Caco-2 (cell line): ENCODE results near the gene ZNF845. TPM values are rescaled to one million over a fixed set of nuclear protein-coding genes. Genes with fewer than 3 reads are reported as not detected.

Source experiments
- BruUV-seq: library from RNA; stranded (reverse); fragments of 400-500 nt; replicated peaks from 2 replicates; lab custom pipeline; 2021; lab: Mats Ljungman, UMichigan
- CTCF ChIA-PET: fragments of 300-600 bp; sonication (Branson Sonifier 250); formaldehyde crosslinking; loops from one replicate; lab custom pipeline; 2022; ENCODE audit warnings: antibody characterized with exemption; lab: Charles Lee
- POLR2A ChIA-PET: fragments of 300-600 bp; sonication (Branson Sonifier 250); formaldehyde crosslinking; loops from one replicate; lab custom pipeline; 2022; ENCODE audit warnings: antibody characterized with exemption; lab: Charles Lee
- DNase-seq, 2 experiments: peaks; one replicate each; pipeline versions ENCODE4 v3.0.0 to v3.0.0-alpha.2; 2020 to 2022
- H3K27me3 ChIP-seq: replicated peaks from 2 replicates; pipeline ENCODE4 v1.6.0; 2011; ENCODE audit warnings: low read length; ENCODE audit not compliant: control insufficient read depth, insufficient read depth
- H3K36me3 ChIP-seq: 2 replicates; pipeline ENCODE4 v1.5.1; 2011; ENCODE audit warnings: low read length; ENCODE audit not compliant: control insufficient read depth, insufficient read depth
- H3K4me1 ChIP-seq: fragments of 250-450 bp; sonication (Bioruptor Pico); 2 replicates; pipeline ENCODE4 v1.5.1; 2020; ENCODE audit warnings: mild to moderate bottlenecking
- H3K4me3 ChIP-seq: 2 replicates; pipeline ENCODE4 v1.5.1; 2011; ENCODE audit warnings: low read depth, mild to moderate bottlenecking, control low read depth, low read length
- H3K9me3 ChIP-seq: fragments of 250-450 bp; sonication (Bioruptor Pico); 2 replicates; pipeline ENCODE4 v1.5.1; 2020; ENCODE audit warnings: mild to moderate bottlenecking, moderate library complexity
- H3K27ac Mint-ChIP-seq: one replicate; pipeline ENCODE4 v1.8.0; 2022; ENCODE audit warnings: mixed read lengths; ENCODE audit not compliant: unreplicated experiment
- H3K27me3 Mint-ChIP-seq: one replicate; pipeline ENCODE4 v1.8.0; 2022; ENCODE audit warnings: mixed read lengths; ENCODE audit not compliant: insufficient read depth, unreplicated experiment
- H3K36me3 Mint-ChIP-seq: one replicate; pipeline ENCODE4 v1.8.0; 2022; ENCODE audit warnings: mild to moderate bottlenecking, mixed read lengths; ENCODE audit not compliant: insufficient read depth, unreplicated experiment
- H3K4me1 Mint-ChIP-seq: one replicate; pipeline ENCODE4 v1.8.0; 2022; ENCODE audit warnings: low read depth, mixed read lengths; ENCODE audit not compliant: unreplicated experiment
- H3K4me3 Mint-ChIP-seq: one replicate; pipeline ENCODE4 v1.8.0; 2022; ENCODE audit warnings: mild to moderate bottlenecking, moderate library complexity, mixed read lengths; ENCODE audit not compliant: unreplicated experiment
- H3K9me3 Mint-ChIP-seq: one replicate; pipeline ENCODE4 v1.8.0; 2022; ENCODE audit warnings: mixed read lengths; ENCODE audit not compliant: unreplicated experiment
- CTCF ChIP-seq, 2 experiments: fragments of 200-600 bp in 1 of 2; IDR thresholded peaks; 1 replicate in 1 of 2; 2 replicates in 1 of 2; pipeline versions ENCODE4 v1.5.1 to v1.8.0; 2011 to 2022; ENCODE audit warnings: antibody characterized with exemption in 1 of 2, control low read depth in 1 of 2, inconsistent platforms in 1 of 2, low read depth in 1 of 2, low read length in 1 of 2, mild to moderate bottlenecking in 1 of 2, moderate library complexity in 1 of 2; ENCODE audit not compliant: insufficient read depth in 1 of 2, severe bottlenecking in 1 of 2, unreplicated experiment in 1 of 2
- intact Hi-C: fragments of 100-400 bp; cut with micrococcal nuclease; formaldehyde crosslinking; loops from one replicate; pipeline ENCODE4 v1.10.0; 2022; ENCODE audit not compliant: unreplicated experiment
- total RNA-seq: library from RNA; stranded (reverse); gene quantifications from 2 replicates; pipeline ENCODE4 v1.2.3, GENCODE V29; 2022

Gene ZNF845
- total RNA-seq, 1 experiment from 2014 or later, result 8.9 TPM

DNA sequence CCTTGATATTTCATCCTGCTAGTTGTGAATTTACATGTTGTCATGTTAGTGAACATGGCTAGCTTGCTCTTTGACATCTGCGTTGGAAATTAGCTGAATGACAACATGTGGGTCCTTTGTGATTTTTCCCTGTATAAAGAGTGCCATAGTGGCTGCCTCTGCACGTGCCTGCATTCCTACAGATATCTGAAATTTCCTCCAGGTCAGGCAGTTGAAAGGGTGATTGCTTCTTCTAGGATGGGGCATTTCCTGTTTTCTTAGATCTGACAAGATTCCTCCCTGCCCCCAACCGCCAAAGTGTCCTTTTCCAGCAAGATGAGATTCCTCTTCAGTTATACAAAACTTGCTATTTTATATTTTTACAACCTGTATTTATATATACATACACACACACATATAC, 40.7 kb downstream of the ZNF845 start:
- Histone ChIP-seq H3K27me3 (no peaks in the 10 kb centered on the region), H3K4me3 (no peak overlapping the region), H3K36me3 (no peaks in the 10 kb centered on the region; the same call in 1 of the 2 replicates), H3K4me1 (no peaks in the 10 kb centered on the region), H3K9me3 (peaks cover 18% of the 10 kb centered on the region)
- POLR2A ChIA-PET, result no interaction called here
- H3K4me1 Mint-ChIP-seq, result no peaks in the 10 kb centered on the region
- intact Hi-C loops, result no loop called here
- CTCF ChIA-PET, result no interaction called here
- H3K27me3 Mint-ChIP-seq, result no peaks in the 10 kb centered on the region
- DNase-seq, result no peak
- no peak overlapping the region for H3K4me3 Mint-ChIP-seq
- BruUV-seq, result no TSS peak
- peaks cover 43% of the 10 kb centered on the region for H3K36me3 Mint-ChIP-seq
- no peak for TF ChIP-seq CTCF (IDR thresholded peaks at IDR 0.05; ENCODE audit: insufficient read depth in 1 of 2, low read depth in 1 of 2, low read length in 1 of 2, severe bottlenecking in 1 of 2, unreplicated experiment in 1 of 2)
- H3K9me3 Mint-ChIP-seq, result peaks cover 19% of the 10 kb centered on the region
- no peak overlapping the region for H3K27ac Mint-ChIP-seq

- BruUV-seq, result no TSS peak
- Histone ChIP-seq H3K4me3 (no peak overlapping the region), H3K27me3 (no peaks in the 10 kb centered on the region), H3K36me3 (no peaks in the 10 kb centered on the region; the same call in 1 of the 2 replicates), H3K9me3 (peaks cover 18% of the 10 kb centered on the region), H3K4me1 (no peaks in the 10 kb centered on the region)
- H3K4me1 Mint-ChIP-seq, result no peaks in the 10 kb centered on the region
- H3K36me3 Mint-ChIP-seq, result peaks cover 46% of the 10 kb centered on the region
- H3K9me3 Mint-ChIP-seq, result peaks cover 19% of the 10 kb centered on the region
- no peak overlapping the region for H3K4me3 Mint-ChIP-seq
- no peak for TF ChIP-seq CTCF (IDR thresholded peaks at IDR 0.05; ENCODE audit: insufficient read depth in 1 of 2, low read depth in 1 of 2, low read length in 1 of 2, severe bottlenecking in 1 of 2, unreplicated experiment in 1 of 2)
- H3K27ac Mint-ChIP-seq, result no peak overlapping the region
- H3K27me3 Mint-ChIP-seq, result no peaks in the 10 kb centered on the region
- ChIA-PET CTCF (no interaction called here), POLR2A (no interaction called here)
- intact Hi-C loops, result no loop called here
- no peak for DNase-seq
These were observed 41.2 kb downstream of the ZNF845 start for GRCh38 chr19:53374743-53375142.

DNA sequence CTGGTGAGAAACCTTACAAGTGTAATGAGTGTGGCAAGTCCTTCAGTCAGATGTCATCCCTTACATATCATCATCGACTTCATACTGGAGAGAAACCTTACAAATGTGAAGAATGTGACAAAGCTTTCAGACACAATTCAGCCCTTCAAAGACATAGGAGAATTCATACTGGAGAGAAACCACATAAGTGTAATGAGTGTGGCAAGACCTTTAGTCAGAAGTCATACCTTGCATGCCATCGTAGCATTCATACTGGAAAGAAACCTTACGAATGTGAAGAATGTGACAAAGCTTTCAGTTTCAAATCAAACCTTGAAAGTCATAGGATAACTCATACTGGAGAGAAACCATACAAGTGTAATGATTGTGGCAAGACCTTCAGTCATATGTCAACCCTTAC, 47.8 kb downstream of the ZNF845 start:
- no TSS peak for BruUV-seq
- H3K36me3 ChIP-seq, result no peaks in the 10 kb centered on the region; the same call in 1 of the 2 replicates
- no peaks in the 10 kb centered on the region for H3K27me3 ChIP-seq
- Mint-ChIP-seq H3K4me1 (no peaks in the 10 kb centered on the region), H3K27ac (no peak overlapping the region), H3K27me3 (no peaks in the 10 kb centered on the region), H3K9me3 (peaks cover 58% of the 10 kb centered on the region), H3K36me3 (peaks cover 69% of the 10 kb centered on the region), H3K4me3 (no peak overlapping the region)
- TF ChIP-seq CTCF (IDR thresholded peaks at IDR 0.05; ENCODE audit: insufficient read depth in 1 of 2, low read depth in 1 of 2, low read length in 1 of 2, severe bottlenecking in 1 of 2, unreplicated experiment in 1 of 2), result no peak
- POLR2A ChIA-PET, result no interaction called here
- intact Hi-C loops, result no loop called here
- H3K9me3 ChIP-seq, result peaks cover 34% of the 10 kb centered on the region
- CTCF ChIA-PET, result no interaction called here
- no peaks in the 10 kb centered on the region for H3K4me1 ChIP-seq
- DNase-seq, result no peak
- H3K4me3 ChIP-seq, result no peak overlapping the region
